A673 (cell line): ENCODE data around the gene GORASP1.

ENCODE experiments used
- EZH2 ChIP-seq: fragments of 200-600 bp; sonication (generic); IDR thresholded peaks from 2 replicates; pipeline ENCODE4 v1.6.1; 2017; ENCODE audit warnings: borderline replicate concordance, low read depth, mild to moderate bottlenecking, mixed read lengths, antibody characterized with exemption, low read length; ENCODE audit not compliant: poor library complexity, severe bottlenecking
- TF ChIP-seq, protein P1 (sequence below): fragments of 300-800, 200-600 bp; sonication (generic); conservative IDR thresholded peaks from 2 replicates; pipeline ENCODE4 v1.5.1; 2017; ENCODE audit warnings: low read depth, mild to moderate bottlenecking, antibody characterized with exemption, low read length, moderate library complexity, mixed read lengths

DNA sequence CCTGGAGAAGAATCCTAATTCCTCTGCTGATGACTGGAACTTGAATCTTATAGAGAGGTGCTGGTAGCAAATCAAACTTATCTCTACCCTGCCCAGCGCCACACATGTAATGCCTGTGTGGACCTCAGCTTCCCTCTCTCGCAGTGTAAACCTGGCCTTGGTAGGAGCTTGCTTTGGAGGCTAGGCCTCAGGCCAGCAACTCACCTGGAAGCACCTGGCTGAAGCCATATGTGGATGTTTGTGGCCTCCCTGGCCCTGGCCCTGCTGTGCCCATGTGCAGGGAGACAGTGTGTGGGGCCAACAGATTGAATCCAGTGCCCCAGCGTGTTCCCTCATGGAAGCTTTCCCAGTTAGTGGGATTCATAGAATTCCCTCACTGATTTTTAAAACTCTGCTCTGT, 8.4 kb upstream of the GORASP1 start:
- no peak for TF ChIP-seq EZH2
- TF ChIP-seq, protein P1, sequence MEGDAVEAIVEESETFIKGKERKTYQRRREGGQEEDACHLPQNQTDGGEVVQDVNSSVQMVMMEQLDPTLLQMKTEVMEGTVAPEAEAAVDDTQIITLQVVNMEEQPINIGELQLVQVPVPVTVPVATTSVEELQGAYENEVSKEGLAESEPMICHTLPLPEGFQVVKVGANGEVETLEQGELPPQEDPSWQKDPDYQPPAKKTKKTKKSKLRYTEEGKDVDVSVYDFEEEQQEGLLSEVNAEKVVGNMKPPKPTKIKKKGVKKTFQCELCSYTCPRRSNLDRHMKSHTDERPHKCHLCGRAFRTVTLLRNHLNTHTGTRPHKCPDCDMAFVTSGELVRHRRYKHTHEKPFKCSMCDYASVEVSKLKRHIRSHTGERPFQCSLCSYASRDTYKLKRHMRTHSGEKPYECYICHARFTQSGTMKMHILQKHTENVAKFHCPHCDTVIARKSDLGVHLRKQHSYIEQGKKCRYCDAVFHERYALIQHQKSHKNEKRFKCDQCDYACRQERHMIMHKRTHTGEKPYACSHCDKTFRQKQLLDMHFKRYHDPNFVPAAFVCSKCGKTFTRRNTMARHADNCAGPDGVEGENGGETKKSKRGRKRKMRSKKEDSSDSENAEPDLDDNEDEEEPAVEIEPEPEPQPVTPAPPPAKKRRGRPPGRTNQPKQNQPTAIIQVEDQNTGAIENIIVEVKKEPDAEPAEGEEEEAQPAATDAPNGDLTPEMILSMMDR = no peak
